ENCODE results near the gene SPECC1.

- TF ChIP-seq EZH2 (IDR thresholded peaks at IDR 0.05; ENCODE audit: insufficient read depth, poor library complexity, severe bottlenecking) = no peak
- TF ChIP-seq EZH2phosphoT487 (IDR thresholded peaks at IDR 0.05; ENCODE audit: insufficient read depth, low read depth) = no peak
Observed at GRCh38 chr17:20035501-20035900, 26.3 kb downstream of the SPECC1 start.

All from GM23248 (cell line).